ENCODE data around the gene TBX18.

The TBX18 gene

GRCh38 chr6:84743616-84744015, 20.8 kb downstream of the TBX18 start:
- DNase-seq = no peak

DNA sequence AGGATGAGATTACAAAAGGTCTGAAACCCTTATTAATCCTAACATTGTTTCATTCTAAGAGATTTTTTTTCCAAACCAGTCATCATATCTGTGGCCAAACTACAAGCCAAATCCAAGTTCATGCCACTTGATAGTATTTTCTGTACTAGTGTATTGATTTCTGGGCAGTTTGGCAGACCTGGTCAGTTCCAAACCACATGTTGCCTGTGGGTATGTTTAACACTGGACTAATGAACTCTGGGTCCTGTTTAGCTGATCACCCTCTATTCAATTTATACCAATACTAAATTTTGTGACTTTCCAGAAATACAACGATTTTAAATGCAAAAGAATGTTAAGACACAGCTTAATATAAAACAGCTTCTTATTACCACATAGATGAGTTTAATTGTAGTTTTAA, 24.0 kb downstream of the TBX18 start:
- no peak for DNase-seq

- DNase-seq = no peak
These were observed 24.6 kb downstream of the TBX18 start for GRCh38 chr6:84739866-84740208.

DNA sequence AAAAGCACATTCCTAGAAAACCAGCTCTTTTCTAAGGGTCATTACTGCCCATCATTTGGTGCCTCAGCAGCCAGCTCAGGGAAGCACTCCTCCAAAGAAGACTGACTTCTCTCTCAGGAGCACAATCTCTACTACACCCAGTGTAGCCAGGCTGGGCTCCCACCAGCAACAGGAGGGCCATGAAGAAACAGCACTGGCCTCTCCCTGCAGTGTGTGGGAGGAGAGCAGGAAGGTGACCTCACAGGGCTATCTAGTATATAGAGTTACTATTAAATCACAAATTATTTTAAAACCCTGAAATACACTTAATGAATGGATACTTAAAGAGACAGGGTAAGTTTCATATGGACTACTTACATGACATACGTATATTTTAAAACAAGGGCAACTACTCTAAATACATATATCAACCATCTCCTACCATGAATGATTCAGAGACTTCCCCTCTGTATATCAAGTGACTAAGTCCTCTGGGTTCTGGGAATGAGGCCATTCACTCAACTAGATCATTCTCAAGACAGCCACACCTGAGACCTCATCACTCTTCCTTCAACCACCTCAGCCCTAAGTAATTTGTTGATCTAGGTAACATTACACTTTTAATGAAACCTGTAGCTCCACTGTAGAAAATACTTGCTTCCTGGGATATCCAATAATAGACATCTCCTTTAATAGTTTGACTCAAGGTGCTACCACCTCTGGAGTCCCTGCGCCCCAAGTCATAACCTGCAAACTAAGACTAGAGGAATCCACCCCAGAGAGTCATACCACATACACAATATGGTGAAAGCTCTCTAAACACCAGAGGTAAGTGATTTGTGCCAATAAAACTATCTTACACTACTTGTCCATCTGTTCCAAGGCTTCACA, 25.2 kb downstream of the TBX18 start:
- DNase-seq = no peak

DNA sequence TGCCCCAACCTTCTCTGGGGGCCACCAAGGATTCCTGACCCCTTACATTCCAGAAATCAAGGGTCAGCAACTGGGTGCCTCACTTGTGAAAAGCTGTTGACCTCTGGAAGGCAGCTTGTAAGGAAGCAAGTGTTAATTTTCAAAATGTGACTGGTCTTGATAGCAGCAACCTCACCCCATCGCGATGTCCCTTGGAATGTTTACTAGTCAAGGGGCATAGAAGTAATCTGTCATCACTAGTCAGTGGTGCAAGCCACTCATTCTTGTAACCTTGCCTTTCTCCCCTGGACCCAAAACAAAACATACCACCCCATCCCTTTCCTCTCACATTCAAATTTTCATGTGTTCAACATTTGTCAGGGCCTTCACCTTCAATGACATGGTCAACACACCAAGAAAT, 30.5 kb downstream of the TBX18 start:
- no peak for DNase-seq

GRCh38 chr6:84731901-84732300, 32.5 kb downstream of the TBX18 start:
- no peak for DNase-seq

DNA sequence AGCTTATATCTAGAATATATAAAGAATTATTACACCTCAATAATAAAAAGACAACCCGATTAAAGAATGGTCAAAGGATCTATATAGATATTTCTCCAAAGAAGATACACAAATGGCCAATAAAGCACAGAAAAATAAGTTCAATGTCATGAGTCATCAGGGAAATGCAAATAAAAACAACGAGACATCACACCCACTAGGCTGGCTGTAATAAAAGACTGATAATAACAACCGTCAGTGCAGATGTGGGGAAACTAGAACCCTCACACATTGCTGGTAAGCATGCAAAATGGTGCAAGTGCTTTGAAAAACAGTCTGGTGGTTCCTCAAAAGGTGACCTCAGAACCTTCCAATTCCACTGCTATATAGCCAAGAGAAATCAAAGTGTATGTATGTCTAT, 33.0 kb downstream of the TBX18 start:
- no peak for DNase-seq

DNA sequence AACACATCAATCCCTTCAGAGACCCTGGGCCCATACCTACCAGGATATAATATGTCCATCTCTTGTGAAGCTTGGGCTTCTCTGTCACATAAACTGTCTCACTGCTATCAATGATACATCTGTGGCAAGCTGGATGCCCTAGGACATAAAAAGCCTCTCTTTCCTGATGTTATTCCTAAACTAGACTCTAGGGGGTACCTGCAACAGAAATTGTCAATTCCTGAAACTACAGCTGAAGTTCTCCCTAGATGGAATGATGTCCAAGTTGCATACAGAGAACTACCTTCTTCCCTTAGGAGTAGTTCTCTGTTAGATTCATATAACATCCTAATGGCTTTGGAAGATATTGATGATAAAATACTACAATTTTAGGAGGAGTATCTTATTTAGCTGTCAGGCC, 35.8 kb downstream of the TBX18 start:
- DNase-seq = no peak

DNA sequence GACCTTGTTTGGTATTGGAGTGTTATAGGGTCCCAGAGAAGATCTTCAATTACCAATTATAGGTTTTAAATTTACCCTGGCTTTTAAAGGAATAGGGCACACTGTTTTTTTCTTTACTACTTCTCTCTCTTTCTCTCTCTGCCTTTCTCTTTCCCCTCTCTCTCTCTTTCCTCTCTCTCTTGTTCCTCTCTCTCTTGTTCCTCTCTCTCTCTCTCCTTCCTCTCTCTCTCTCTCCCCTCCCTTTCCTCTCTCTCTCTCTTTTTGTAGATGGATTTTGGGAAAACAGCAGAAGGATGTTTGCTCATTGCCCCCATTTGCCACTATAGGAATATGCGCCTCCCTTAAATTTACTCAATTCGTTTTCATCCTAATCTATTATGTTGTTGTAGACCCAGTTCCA, 45.2 kb downstream of the TBX18 start:
- DNase-seq = no peak

DNA sequence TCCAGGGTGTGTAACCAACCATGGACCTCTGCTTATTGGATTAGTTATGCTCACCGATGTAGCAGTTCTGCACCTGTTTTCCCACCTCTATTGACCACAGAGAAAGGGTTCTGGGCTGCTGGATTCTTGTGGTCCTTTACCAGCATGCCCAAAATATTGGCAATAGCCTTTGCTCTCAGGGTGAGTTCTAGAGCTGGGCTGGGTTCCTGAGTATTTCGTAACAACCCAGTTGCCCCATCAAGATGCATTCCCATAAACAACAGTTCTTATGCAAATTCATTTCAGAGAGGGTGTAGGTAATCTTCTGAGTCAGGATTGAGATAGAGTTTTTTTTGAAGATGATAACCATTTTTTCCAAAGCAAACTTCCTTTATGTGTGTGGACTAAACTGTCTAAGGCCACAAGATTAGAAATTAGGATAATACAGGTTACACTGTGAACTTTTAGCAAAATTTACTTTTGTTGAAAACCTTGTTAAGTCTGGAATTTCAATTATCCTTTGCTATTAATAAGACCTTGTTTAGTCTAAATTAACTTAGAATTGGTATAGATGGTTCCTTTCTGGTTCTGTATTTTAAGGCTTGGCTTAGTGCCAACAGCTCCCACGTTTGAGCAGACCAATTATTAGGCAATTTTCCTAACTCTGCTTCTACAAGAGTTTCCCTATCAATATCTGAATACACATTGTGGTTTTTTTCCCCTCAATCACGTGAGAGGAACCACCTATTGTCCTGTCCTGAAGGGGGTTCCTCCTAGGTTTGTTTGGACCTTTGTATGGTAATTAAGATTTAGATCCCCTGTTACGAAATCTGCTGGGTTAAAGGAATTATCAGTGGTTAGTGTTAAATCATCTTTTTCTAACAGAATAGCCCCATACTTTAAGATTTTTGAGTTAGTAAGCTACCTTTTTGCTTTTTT, 46.1 kb downstream of the TBX18 start:
- no peak for DNase-seq

DNA sequence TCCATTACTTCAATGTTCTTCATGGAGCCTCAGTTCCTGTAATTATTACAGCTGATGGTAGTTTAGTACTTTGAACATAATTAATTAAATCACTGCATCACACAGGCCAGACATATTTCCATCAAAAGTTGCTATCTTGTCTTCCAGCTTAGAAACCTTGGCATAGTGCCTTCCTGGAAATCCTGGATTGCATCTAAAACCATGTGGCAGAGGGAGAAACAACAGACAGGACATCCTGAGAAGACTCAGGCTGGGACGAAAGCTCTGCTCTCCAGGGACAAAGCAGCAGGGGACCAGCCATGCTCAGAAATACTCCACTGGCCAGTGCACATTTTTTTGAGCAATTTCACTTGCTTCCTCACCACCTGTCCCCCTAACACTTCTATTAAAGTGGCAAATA, 55.3 kb downstream of the TBX18 start:
- no peak for DNase-seq

GRCh38 chr6:84707171-84707570, 57.2 kb downstream of the TBX18 start:
- no peak for DNase-seq

DNA sequence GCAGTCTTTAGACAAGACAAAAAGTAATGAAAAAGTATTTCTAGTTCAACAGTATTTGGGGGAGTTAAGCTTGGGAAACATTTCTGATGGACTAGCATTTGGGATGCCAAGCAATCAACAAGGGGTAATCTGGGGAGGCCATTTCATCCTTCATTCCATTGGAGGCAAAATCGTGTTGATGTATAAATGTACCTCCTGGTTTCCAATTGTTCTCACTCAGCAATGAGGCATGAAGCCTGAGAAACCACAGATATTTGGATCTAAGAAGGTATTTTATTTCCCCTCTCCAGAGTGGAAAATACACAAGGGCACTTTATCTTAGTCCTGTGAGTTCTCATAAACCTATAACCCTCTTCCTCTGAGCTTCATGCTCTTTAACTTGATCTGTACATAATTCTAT, 68.2 kb downstream of the TBX18 start:
- no peak for DNase-seq

- DNase-seq = no peak
These were observed 72.3 kb downstream of the TBX18 start for GRCh38 chr6:84691978-84692623.

DNA sequence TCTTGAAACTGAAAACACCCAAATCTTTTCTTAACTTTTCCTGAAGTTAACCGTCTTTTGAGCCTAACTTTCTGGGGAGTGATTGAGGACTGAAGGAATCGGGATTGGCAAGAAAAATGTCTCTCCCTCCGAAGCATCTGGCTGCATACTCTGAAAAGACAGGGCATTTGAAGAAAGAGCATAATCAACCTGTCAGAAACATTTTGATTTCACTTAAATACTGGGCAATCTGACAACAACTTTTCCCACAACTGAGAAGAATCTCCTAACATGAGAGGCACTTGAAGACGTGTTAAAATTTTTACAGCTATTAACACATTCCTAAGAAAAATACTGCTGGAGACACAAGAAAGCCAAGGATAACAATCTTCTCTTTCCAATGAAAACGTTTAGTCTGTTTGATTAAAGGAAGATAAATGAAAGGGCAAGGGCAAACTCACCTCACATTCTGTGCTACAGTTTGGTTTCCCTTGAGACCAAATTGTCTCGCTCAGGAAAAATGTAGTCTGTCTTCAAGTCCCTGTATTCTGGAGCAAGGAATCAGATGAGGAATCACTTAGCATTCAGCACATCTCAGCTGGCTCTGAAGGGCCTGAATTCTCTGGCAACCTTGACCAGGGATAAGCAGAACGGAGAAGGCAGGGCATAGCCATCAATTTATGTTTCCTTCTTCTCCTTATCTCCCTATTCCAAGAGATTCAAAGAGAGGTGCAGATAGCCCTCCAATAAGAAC, 76.1 kb downstream of the TBX18 start:
- DNase-seq = no peak

- DNase-seq = no peak
These were observed 77.0 kb downstream of the TBX18 start for GRCh38 chr6:84687431-84687830.

- DNase-seq = no peak
These were observed 78.3 kb downstream of the TBX18 start for GRCh38 chr6:84685983-84686584.

- DNase-seq = no peak
These were observed 82.6 kb downstream of the TBX18 start for GRCh38 chr6:84681693-84682326.

GRCh38 chr6:84675651-84676050, 88.7 kb downstream of the TBX18 start:
- no peak for DNase-seq

- no peak for DNase-seq
These were observed 90.0 kb downstream of the TBX18 start for GRCh38 chr6:84674395-84674794.

DNA sequence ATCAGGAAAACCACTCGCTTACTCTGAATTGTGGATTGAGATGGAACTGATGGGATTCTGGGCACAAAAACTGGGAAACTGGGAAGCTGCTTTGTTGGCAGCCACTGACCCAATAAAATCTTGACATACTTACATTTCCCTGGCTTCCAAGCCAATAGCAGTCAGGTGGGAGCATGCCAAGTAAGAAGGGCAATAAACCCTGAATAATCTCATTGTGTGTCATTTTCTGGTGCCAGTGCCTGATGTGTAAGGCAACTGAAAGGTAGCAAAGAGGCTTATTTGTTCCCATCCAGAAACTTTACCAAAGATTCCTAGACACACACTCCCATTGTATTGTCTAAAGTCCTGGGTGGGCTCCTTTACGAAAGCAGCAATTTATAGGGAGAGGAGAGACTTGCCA, 93.2 kb downstream of the TBX18 start:
- DNase-seq = peak; percentile 8

GRCh38 chr6:84669945-84670344, 94.5 kb downstream of the TBX18 start:
- DNase-seq = no peak

Data from midbrain (tissue), 1 donor.